ENCODE results near the gene USF1. TPM values are rescaled to one million over a fixed set of nuclear protein-coding genes. Genes with fewer than 3 reads are reported as not detected.

Gene USF1, protein sequence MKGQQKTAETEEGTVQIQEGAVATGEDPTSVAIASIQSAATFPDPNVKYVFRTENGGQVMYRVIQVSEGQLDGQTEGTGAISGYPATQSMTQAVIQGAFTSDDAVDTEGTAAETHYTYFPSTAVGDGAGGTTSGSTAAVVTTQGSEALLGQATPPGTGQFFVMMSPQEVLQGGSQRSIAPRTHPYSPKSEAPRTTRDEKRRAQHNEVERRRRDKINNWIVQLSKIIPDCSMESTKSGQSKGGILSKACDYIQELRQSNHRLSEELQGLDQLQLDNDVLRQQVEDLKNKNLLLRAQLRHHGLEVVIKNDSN
- 10 to 100 TPM; 15.8 to 33.2 (median 21.7) TPM for total RNA-seq
- 100 to 1,000 TPM in 1 of 2 donors, 10 to 100 TPM in 1; 89.4 to 118 TPM for polyA plus RNA-seq

- DNase-seq (peak; percentile 90 to 96 (median 92)), ATAC-seq (peak; percentile 94 to 98 (median 96)), FAIRE-seq (peak; percentile 70)
- intact Hi-C loops (cut with DNase I), result no loop called here
- H3K27ac ChIP-seq, result peak within 1 kb of the TSS; percentile 84 to 95 (median 84)
- no peak for TF ChIP-seq CTCF (IDR thresholded peaks at IDR 0.05)
- H3K36me3 ChIP-seq, result peaks cover 0 to 20% (median 16%) of the 10 kb centered on the region in 3 donors
- WGBS, 2 donors, result 0 to 1% methylated on average over 29 of the region's 29 CpGs
- no peaks in the 10 kb centered on the region for H3K27me3 ChIP-seq
- peaks cover 0 to 6% (median 6%) of the 10 kb centered on the region in 3 donors for H3K4me1 ChIP-seq
- H3K9me3 ChIP-seq, result no peaks in the 10 kb centered on the region
- peak within 1 kb of the TSS; percentile 80 to 96 (median 92) for H3K4me3 ChIP-seq
Observed at GRCh38 chr1:161045736-161046604, at the start of gene USF1. USF1 (minus strand) TSS chr1:161045977; CDS start chr1:161043275, 2,702 bp downstream.

- 87 to 92% methylated on average over 6 of the region's 6 CpGs for WGBS, 2 donors
- ATAC-seq, result no peak
- FAIRE-seq, result no peak
- no peak for TF ChIP-seq CTCF (IDR thresholded peaks at IDR 0.05)
- no peak overlapping the region for H3K27ac ChIP-seq
- intact Hi-C loops (cut with DNase I), result loop anchor here in 1 of 3 donors (10.0 kb wide), 1 partner anchor 100 kb away; no protein-coding TSS in a partner anchor
- H3K4me3 ChIP-seq, result no peak overlapping the region
- DNase-seq, result peak in 1 of 6 donors; percentile 12
- H3K9me3 ChIP-seq, result no peaks in the 10 kb centered on the region
- H3K36me3 ChIP-seq, result no peaks in the 10 kb centered on the region
- H3K4me1 ChIP-seq, result peaks cover 0 to 10% (median 4%) of the 10 kb centered on the region in 3 donors
- H3K27me3 ChIP-seq, result no peaks in the 10 kb centered on the region
Observed at GRCh38 chr1:161095230-161095629, 49.5 kb upstream of the USF1 start.

- no peak overlapping the region for H3K27ac ChIP-seq
- no peaks in the 10 kb centered on the region for H3K36me3 ChIP-seq
- 90 to 94% methylated on average over 14 of the region's 14 CpGs for WGBS, 2 donors
- ATAC-seq (no peak), FAIRE-seq (no peak), DNase-seq (peak in 1 of 6 donors; percentile 10)
- no peak overlapping the region for H3K4me3 ChIP-seq
- no peak for TF ChIP-seq CTCF (IDR thresholded peaks at IDR 0.05)
- no peaks in the 10 kb centered on the region for H3K27me3 ChIP-seq
- H3K9me3 ChIP-seq, result no peaks in the 10 kb centered on the region
- H3K4me1 ChIP-seq, result peaks cover 0 to 17% (median 12%) of the 10 kb centered on the region in 3 donors
- intact Hi-C loops (cut with DNase I), result loop anchor here in 1 of 3 donors (10.0 kb wide), 1 partner anchor 100 kb away; no protein-coding TSS in a partner anchor
Observed at GRCh38 chr1:161094481-161094880, 48.7 kb upstream of the USF1 start.

DNA sequence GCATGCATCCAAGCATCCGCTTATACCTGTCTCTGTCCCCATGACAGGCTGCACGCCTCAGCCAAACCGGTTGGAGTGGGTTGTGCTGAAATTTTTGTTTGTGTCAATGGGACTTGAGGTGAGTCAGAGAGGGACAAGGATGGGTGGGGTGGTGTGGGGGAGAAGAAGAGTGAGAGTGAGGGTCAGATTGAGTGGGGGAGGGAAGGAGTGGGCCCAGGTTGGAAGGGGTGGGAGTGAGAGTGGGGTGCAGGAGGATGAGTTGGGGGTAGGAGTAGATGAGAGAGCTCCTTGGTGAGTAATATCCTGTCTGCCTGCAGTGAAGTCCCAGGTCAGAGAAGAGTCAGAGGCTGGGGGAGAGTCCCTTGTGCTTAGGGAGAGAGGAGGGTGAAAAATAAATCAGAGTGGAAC is 46.8 kb upstream of the USF1 start:
- intact Hi-C loops (cut with DNase I), result loop anchor here in 1 of 3 donors (10.0 kb wide), 1 partner anchor 98 kb away; no protein-coding TSS in a partner anchor
- H3K27ac ChIP-seq, result no peak overlapping the region

More for the DNA sequence above, 46.8 kb upstream of the USF1 start:
- no peaks in the 10 kb centered on the region for H3K9me3 ChIP-seq
- H3K36me3 ChIP-seq, result no peaks in the 10 kb centered on the region
- FAIRE-seq (no peak), ATAC-seq (no peak), DNase-seq (peak in 1 of 6 donors; percentile 21)
- 71 to 72% methylated on average over 3 of the region's 3 CpGs for WGBS, 2 donors
- no peaks in the 10 kb centered on the region for H3K27me3 ChIP-seq
- no peak overlapping the region for H3K4me3 ChIP-seq
- H3K4me1 ChIP-seq, result peaks cover 0 to 17% (median 15%) of the 10 kb centered on the region in 3 donors
- TF ChIP-seq CTCF (IDR thresholded peaks at IDR 0.05), result no peak
